ENCODE measurements around the gene CASP2.

Gene CASP2

GRCh38 chr7:143351574-143351973 lies 63.4 kb downstream of the CASP2 start:
- DNase-seq (ENCODE audit: extremely low spot score), result no peak
- POLR2A ChIA-PET, result no interaction called here
- CTCF ChIA-PET, result no interaction called here
- TF ChIP-seq CTCF (IDR thresholded peaks at IDR 0.05; ENCODE audit: control extremely low read depth, extremely low read depth, low read depth, missing control alignments), result no peak

GRCh38 chr7:143352531-143353002 lies 64.4 kb downstream of the CASP2 start:
- TF ChIP-seq CTCF (IDR thresholded peaks at IDR 0.05; ENCODE audit: control extremely low read depth, extremely low read depth, low read depth, missing control alignments), result no peak
- DNase-seq (ENCODE audit: extremely low spot score), result no peak
- ChIA-PET POLR2A (no interaction called here), CTCF (no interaction called here)

DNA sequence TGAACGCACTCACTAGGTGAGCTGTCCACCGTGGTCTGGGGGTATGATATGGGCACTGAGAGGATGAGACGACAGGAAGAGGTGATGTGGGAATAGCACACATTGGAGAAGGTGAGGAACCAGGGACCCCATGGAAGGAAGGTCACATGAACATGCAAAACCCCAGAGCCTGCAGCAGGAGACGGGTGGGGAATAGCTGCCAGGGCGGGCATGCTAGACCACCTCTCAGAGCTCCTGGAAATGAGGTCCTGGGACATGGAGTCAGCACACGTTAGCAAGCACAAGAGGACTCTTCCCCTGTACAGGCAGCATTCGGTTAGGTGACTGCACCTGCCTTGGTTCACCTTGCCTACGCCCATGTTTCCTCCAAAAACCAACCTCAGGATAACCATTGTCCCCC lies 66.2 kb downstream of the CASP2 start:
- ChIA-PET POLR2A (no interaction called here), CTCF (interaction anchor here (1.7 kb wide), 1 partner anchor 26 kb away, joined by 4 read pairs; no protein-coding TSS in a partner anchor)
- TF ChIP-seq CTCF (IDR thresholded peaks at IDR 0.05; ENCODE audit: control extremely low read depth, extremely low read depth, low read depth, missing control alignments), result no peak
- DNase-seq (ENCODE audit: extremely low spot score), result no peak

GRCh38 chr7:143354965-143355364 lies 66.8 kb downstream of the CASP2 start:
- CTCF ChIA-PET, result interaction anchor here (1.2 to 2.7 kb wide), 3 partner anchors 25 to 114 kb away, joined by 4 to 11 read pairs (median 4); no protein-coding TSS in a partner anchor
- POLR2A ChIA-PET, result no interaction called here
- no peak for TF ChIP-seq CTCF (IDR thresholded peaks at IDR 0.05; ENCODE audit: control extremely low read depth, extremely low read depth, low read depth, missing control alignments)

GRCh38 chr7:143355450-143356385 lies 67.6 kb downstream of the CASP2 start:
- no peak for TF ChIP-seq CTCF (IDR thresholded peaks at IDR 0.05; ENCODE audit: control extremely low read depth, extremely low read depth, low read depth, missing control alignments)
- ChIA-PET CTCF (interaction anchor here (1.2 to 2.7 kb wide), 4 partner anchors 22 to 115 kb away, joined by 4 to 11 read pairs (median 4); no protein-coding TSS in a partner anchor), POLR2A (no interaction called here)
- DNase-seq (ENCODE audit: extremely low spot score), result no peak

More at GRCh38 chr7:143354965-143355364, 66.8 kb downstream of the CASP2 start:
- DNase-seq (ENCODE audit: extremely low spot score), result no peak

GRCh38 chr7:143356414-143357050 lies 68.4 kb downstream of the CASP2 start:
- ChIA-PET CTCF (interaction anchor here (1.2 to 2.7 kb wide), 4 partner anchors 23 to 116 kb away, joined by 3 to 11 read pairs (median 4); no protein-coding TSS in a partner anchor), POLR2A (no interaction called here)
- no peak for DNase-seq (ENCODE audit: extremely low spot score)
- TF ChIP-seq CTCF (IDR thresholded peaks at IDR 0.05; ENCODE audit: control extremely low read depth, extremely low read depth, low read depth, missing control alignments), result no peak

All from GM10248 (cell line).